Measurements from ENCODE around the gene IFNAR1.

DNA sequence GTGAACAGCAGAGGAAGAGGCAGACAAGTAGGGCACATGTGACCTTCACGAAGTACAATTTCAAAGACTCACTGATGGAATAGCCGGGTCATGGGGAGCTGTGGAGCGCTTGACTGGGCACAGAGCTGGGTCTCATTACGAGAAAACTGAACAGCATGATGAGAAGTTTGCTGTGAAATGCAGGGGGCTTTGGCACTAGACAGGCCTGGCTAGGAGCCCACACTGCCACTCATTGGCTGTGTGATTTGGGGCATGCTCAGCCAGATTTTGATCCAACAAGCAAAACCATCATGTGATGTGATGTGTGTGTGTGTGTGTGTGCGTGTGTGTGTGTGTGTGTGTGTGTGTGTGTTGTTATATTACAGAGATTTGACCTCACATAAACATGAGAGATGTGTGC lies 73.6 kb downstream of the IFNAR1 start:
- TF ChIP-seq, protein P1, sequence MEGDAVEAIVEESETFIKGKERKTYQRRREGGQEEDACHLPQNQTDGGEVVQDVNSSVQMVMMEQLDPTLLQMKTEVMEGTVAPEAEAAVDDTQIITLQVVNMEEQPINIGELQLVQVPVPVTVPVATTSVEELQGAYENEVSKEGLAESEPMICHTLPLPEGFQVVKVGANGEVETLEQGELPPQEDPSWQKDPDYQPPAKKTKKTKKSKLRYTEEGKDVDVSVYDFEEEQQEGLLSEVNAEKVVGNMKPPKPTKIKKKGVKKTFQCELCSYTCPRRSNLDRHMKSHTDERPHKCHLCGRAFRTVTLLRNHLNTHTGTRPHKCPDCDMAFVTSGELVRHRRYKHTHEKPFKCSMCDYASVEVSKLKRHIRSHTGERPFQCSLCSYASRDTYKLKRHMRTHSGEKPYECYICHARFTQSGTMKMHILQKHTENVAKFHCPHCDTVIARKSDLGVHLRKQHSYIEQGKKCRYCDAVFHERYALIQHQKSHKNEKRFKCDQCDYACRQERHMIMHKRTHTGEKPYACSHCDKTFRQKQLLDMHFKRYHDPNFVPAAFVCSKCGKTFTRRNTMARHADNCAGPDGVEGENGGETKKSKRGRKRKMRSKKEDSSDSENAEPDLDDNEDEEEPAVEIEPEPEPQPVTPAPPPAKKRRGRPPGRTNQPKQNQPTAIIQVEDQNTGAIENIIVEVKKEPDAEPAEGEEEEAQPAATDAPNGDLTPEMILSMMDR (IDR thresholded peaks at IDR 0.05), result no peak
- TF ChIP-seq POLR2A (IDR thresholded peaks at IDR 0.05) (no peak), EP300 (IDR thresholded peaks at IDR 0.05; ENCODE audit: low read depth) (no peak)

All from transverse colon (tissue), 3 donors.